Left renal pelvis (tissue), 4 donors: ENCODE measurements around the gene KMT2E. TPM values are rescaled to one million over a fixed set of nuclear protein-coding genes. Genes with fewer than 3 reads are reported as not detected.
A peak's percentile ranks its signal among the peaks of the same experiment; 100 is the strongest.
"Not testable (repeated sequence)": the region's sequence is repeated elsewhere in the genome, so short reads cannot be mapped to it uniquely, and the experiment has no call there.

ENCODE experiments used
- DNase-seq, 4 donors: peaks; one replicate each; pipeline ENCODE4 v3.0.0-alpha.2; 2013; ENCODE audit warnings: low read depth in 4 of 4, low spot score in 3 of 4
- polyA plus RNA-seq, 4 donors: library from polyadenylated mRNA; unstranded; fragments of 120-200 nt; gene quantifications; one replicate each; pipeline ENCODE4 v1.2.1, GENCODE V29; 2013; ENCODE audit not compliant: insufficient read length in 4 of 4

KMT2E gene
- polyA plus RNA-seq, 4 donors = 60.7 to 81.8 (median 75.8) TPM

GRCh38 chr7:104980841-104981671, 32.9 kb upstream of the KMT2E start:
- DNase-seq = no peak

DNA sequence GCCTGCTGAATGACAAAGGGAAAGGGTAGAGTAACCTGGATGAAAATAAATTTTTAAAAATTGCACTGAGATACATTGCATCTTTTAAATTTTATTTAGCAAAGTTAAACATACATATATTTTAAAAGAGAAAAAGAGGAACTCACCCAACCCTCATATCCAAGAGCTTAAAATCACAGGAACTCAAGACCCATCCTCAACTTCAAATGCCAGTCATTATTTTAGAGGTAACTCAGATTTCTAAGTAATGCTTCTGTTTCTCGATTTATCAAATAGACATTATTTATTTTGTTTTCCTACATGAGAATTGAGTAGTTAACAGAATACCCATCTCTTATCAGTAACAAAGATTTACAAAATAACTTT, 32.4 kb upstream of the KMT2E start:
- DNase-seq = no peak

DNA sequence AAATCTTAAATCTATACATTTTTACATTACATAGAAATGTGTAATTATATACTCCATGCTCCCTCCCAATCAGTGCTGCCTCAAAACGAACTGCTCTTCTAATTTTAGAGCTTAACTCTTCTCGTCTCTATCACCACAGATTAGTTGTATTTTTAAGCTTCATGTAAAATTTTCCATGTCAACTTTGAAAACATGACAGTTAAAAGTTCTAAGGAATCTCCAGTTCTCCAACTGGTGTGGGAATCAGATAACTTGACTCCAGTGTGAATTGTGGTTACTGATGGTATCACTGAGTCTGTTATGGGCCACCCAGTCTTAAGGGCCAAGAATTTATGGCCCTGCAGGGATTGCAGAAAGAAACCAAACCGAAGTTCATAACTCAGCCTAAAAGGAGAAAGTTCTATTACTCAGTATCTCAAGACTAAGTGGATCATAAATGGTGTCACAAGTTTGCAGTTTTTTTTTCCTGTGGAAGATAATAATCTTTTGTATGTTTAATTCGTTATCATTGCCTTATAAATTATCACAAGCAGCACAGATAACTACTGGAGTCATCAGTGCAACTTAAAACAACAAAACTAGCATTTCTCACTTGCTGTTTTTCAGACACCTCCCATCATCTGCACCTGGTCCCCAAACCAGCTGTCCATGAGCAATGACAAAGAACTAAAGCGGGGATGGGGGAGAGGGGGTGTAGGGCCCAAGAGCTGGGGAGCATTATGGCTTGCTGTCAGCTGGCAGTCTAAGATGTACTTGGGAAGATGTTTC, 31.5 kb upstream of the KMT2E start:
- no peak for DNase-seq

GRCh38 chr7:104983076-104983577, 30.9 kb upstream of the KMT2E start:
- no peak for DNase-seq

DNA sequence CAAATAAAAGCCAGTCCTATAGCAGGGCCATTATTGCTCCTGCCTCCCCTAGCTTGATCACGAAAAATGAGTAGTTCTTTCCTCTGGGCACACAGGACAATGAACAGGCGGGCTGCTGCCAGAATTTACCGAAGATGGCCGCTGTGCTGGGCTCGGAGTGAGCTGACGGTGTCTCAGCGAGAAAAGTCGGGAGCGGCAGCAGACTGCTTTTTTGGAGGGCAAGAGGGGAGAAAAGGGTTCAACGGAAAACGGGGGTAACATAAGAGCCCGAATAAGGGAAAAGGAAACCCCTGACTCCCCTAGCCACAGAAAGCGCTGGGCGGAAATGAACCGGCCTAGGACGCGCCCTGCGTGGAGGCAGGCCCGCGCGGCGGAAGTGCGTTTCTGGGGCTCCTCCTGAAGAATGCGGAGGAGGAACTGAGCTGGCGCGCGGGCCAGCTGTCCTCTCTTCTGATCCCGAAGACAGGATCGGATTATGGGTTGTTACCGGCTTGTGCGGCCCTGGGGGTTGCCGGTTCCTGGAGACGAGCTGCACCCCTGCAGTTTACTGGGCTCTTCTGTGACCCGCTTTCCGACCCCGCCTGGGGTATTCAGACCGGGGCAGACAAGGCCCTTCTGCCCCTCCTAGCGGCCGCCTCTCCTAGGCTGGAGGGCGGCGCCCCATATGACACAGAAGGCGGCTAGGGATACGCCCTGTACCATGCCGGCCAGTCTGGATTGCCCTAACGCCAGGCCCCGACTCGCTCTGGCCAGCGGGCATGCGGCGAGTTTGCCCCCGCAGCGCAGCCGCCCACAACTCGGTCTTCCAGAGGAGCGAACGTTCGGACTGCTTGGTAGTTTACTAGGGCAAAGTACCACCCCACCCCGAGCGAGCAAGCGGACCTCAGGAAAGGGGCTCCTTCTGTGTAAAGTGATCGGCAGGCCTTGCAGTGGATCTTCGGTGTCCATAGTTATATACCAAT, 30.1 kb upstream of the KMT2E start:
- DNase-seq = peak; percentile 70 to 84 (median 78)

- no peak for DNase-seq
These were observed 29.3 kb upstream of the KMT2E start for GRCh38 chr7:104984585-104985258.

DNA sequence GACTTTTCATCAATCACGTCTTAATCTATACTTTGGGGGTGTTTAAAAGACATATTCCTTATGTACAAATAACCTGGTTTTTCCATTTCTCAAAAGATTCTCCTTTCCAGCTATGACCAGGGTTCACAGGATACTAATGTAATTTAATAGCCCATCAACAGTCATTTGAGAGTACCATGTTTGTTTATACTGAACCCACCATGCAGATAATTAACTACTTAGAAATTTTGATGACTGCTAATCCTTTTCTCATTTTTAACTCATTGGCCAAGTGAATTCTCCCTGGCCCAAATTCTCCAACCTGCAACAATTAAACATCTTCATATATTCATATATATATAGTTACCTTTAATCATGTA, 28.8 kb upstream of the KMT2E start:
- no peak for DNase-seq

GRCh38 chr7:104986628-104987259, 27.3 kb upstream of the KMT2E start:
- DNase-seq = no peak

DNA sequence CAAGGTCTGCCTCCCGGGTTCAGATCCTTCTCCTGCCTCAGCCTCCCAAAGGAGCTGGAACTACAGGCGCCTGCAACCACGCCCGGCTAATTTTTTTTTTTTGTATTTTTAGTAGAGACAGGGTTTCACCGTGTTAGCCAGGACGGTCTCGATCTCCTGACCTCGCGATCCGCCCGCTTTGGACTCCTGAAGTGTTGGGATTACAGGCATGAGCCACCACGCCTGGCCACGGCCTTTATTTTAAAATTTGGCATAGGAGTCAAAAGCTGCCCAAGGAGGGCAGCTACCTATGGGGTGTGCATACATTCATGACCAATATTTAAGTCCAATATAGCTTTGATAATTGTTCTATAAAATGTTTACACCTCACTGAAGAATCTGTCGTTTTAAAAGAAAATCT, 26.6 kb upstream of the KMT2E start:
- not testable (repeated sequence) for DNase-seq

DNA sequence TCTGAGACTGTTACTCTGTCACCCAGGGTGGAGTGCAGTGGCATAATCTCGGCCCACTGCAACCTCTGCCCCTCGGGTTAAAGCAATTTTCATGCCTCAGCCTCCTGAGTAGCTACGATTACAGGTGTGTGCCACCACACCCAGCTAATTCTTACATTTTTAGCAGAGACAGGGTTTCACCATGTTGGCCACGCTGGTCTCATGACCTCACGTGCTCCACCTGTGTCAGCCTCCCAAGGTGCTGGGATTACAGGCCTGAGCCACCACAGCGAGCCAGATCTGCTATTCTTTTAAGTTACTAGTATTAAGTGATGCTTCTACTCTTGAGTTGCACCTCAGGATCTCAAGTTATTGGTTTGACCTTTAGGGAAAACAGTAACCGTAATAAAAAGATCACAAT, 23.0 kb upstream of the KMT2E start:
- no peak for DNase-seq

DNA sequence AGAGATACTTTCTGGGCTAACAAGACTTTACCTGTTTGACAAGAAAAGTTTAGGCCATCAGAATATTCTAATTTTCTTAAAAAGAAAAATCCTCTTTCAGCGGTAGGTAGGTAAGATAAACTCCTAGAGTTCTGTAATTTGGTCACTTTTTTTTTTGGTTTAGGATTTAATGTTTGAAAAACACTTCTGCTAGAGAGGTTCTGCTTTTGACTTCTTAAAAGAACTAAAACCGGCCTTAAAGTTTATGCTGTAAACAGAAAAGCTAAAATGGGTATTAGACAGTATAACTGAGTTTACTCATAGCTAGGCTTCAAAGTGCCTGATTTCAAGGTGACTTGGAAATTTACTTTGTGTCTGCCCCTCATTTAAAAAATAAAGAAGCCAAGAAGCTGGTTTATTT, 21.7 kb upstream of the KMT2E start:
- DNase-seq = no peak

DNA sequence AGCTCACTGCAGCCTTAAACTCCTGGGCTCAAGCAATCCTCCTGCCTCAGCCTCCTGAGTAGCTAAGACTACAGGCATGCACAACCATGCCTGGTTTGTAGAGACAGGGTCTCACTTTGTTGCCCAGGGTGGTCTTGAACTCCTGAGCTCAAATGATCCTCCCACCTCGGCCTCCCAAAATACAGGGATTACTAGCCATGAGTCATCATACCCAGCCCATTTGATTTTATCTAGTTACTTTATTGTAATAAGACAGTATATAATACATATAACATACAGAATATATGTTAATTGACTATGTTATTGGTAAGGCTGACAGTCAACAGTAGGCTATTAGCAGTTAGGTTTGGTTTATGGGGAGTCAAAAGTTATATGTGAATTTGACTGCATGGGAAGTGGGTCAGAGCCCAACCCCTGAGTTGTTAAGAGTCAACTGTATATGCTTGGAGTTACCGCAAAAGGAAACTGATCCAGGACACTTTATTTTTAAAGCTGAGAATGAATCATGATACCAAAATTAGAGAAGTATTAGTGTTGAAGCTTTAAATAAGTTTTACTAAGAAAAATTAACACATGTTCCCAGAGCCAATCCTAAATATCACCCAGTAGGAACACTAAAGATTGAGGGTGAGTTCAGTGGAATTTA, 20.7 kb upstream of the KMT2E start:
- DNase-seq = no peak

- no peak for DNase-seq
These were observed 15.8 kb upstream of the KMT2E start for GRCh38 chr7:104998040-104998752.

- DNase-seq = no peak
These were observed 13.8 kb upstream of the KMT2E start for GRCh38 chr7:105000200-105000599.

DNA sequence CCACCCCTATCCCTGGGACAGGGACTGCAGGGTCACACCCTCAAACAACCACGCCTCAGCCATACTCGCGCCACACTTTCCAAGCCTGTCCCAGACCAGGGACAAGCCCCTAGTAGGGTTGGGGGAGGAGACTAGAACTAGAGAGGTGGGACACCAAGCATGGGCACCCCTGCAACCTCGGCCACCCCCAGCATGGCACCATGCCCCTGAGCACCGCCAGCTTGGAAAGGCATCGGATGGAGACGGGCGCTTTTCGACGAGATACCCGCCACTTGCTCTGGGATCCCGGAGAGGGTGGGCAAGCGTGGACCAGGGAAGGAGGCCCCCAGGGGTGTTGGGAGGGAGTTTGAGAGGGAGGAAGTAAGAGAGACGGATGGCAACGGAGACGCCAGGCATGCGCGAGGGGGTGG, 13.1 kb upstream of the KMT2E start:
- no peak for DNase-seq

DNA sequence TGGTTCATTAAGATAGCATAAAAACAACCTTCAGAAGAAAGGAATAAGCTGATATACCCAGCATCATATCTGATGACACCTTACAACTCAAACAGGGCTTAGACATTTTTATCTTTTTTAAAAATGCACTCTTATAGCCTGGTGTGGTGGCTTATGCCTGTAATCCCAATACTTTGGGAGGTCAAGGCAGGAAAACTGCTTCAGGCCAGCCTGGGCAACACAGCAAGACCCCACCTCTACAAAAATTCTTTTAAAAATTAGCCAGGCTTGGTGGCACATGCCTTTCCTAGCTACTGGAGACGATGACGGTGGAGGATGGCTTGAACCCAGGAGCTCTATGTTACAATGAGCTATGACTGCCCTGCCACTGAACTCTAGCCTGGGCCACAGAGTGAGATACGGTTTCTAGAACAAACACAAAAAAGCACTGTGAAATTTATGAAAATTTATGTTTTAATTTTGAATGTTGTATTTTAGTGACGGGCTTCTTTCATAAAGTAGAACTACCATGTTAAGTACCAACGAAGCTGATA, 12.3 kb upstream of the KMT2E start:
- DNase-seq = no peak

- no peak for DNase-seq
These were observed 10.7 kb upstream of the KMT2E start for GRCh38 chr7:105003275-105003674.

DNA sequence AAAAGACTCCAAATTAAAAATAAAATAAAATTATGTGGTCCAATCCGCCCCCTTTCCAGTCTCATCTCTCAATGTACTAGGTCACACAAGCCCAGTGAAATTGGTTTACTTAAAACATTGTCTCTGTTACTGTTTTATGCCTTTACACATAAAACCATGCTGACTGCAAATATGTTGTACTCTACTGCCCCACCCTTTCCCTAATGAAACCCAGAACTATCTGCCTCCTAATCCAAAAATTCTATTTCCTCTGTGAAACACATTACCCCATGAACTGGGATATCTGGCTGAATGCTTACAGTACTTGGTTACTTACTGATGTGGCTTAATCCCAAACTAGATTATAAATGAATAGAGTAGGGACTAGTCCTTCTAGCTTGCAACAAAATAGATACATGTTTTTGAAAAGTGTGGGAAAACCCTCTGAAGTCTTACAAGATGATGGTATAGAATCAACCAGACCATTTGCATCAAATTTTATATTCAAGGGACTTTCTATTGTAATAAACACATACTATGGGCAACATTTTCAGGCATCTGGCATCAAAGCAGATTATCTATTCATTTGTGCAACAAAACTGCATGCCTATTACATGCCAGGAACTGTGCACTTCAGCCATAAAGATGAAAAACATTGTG, 10.0 kb upstream of the KMT2E start:
- DNase-seq = no peak
